DMS153 treated with DMSO at 0.1 percent for 48 hours (cell line): ENCODE data around the gene GAL3ST2.

ENCODE experiments used
- DNase-seq: peaks from one replicate; lab custom pipeline; 2025; ENCODE audit not compliant: unreplicated experiment; lab: John Stamatoyannopoulos, UW

The GAL3ST2 gene

GRCh38 chr2:241842620-241843211 lies 66.1 kb downstream of the GAL3ST2 start:
- no peak for DNase-seq

- DNase-seq, result no peak
Observed at GRCh38 chr2:241843321-241844065, 66.9 kb downstream of the GAL3ST2 start.

GRCh38 chr2:241844066-241844728 lies 67.6 kb downstream of the GAL3ST2 start:
- peak; percentile 29 for DNase-seq

- no peak for DNase-seq
Observed at GRCh38 chr2:241844831-241845578, 68.4 kb downstream of the GAL3ST2 start.

- no peak for DNase-seq
Observed at GRCh38 chr2:241846406-241846805, 69.8 kb downstream of the GAL3ST2 start.

- DNase-seq, result no peak
Observed at GRCh38 chr2:241848761-241849615, 72.4 kb downstream of the GAL3ST2 start.

- DNase-seq, result no peak
Observed at GRCh38 chr2:241849616-241850543, 73.3 kb downstream of the GAL3ST2 start.

- no peak for DNase-seq
Observed at GRCh38 chr2:241850544-241851324, 74.1 kb downstream of the GAL3ST2 start.

- DNase-seq, result no peak
Observed at GRCh38 chr2:241851325-241852115, 74.9 kb downstream of the GAL3ST2 start.

- DNase-seq, result no peak
Observed at GRCh38 chr2:241852116-241852980, 75.7 kb downstream of the GAL3ST2 start.

- DNase-seq, result no peak
Observed at GRCh38 chr2:241852981-241853631, 76.5 kb downstream of the GAL3ST2 start.
